GM19452 (cell line): ENCODE measurements around the gene TLK1.

Source experiments
- ATAC-seq: cut with Tn5 transposase; IDR thresholded peaks from one replicate; pipeline ENCODE4 v1.9.1; 2021; ENCODE audit not compliant: unreplicated experiment

Gene TLK1

DNA sequence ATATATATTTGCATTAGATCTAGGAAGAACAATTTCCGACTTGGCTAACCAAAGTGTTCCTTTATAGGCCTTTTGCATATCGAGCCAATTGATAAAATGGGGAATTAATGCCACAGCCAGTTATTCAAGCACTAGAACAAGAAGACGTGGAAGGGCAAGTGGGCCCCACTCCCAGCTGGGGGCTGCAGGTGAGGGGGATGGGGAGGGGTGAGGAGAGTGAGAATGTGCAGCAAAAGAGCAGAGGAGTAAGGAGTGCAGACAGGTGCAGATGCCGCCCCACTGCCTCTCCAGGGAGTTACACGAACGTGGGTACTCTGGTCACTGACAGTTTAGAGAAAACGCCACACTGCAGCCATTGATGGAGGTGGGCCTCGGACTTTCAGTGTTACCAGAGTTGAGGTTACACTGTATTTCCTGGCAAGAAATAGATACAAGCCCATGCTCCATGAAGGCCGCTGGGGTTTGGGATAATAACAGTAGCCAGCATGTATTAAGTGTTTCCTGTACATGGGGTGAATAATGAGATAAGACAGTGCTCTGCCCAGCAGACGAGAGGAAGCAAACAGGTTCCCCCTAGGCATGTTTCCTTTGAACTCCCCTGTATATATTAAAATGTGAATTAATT is 190.7 kb downstream of the TLK1 start:
- ATAC-seq: no peak

DNA sequence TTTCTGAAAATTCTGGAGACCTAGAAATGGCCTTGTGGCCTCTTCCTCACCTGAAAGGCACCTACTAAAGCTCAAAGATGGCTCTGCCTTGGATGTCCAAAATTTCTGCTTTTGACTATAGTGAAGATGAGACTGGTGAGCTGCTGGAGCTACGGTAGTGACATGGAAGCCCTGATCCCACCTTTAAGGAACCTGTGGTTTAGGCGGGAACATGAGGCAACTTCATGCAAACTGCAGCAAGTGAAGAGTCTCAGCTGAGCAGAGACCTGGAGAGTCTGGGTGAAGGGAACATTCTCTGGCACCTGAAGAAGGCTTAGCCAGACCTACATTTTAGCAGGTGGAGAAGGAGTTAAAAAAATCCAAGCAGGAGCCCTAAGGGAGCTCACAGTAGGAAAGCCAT is 191.7 kb downstream of the TLK1 start:
- no peak for ATAC-seq

DNA sequence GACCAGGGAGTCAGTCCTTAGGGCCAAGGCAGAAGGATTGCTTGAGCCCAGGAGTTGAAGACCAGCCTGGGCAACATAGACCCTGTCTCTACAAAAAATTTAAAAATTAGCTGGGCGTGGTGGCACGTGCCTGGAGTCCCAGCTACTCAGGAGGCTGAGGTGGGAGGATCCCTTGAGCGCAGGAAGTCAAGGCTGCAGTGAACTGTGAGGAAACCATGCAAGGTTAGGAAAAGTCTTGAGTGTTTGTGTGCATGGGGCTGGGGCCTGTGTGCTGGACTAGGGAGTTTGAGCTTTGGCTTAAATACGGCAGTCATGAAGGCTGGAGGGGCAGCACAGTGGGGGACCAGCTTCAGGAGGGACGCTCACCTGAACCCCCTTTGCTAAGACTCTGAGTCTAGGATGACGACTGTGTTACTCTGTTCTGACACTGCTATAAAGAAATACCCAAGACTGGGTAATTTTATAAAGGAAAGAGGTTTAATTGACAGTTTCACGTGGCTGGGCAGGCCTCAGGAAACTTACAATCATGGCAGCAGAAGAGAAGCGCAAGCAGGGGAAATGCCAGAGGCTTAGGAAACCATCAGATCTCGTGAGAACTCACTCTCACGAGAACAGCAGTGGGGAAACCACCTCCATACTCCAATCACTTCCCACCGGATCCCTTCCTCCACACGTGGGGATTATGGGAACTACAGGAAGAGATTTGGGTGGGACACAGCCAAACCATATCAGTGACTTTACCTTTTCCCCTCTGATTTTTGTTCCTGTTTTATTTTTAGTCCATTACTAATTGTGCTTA is 192.3 kb downstream of the TLK1 start:
- no peak for ATAC-seq

DNA sequence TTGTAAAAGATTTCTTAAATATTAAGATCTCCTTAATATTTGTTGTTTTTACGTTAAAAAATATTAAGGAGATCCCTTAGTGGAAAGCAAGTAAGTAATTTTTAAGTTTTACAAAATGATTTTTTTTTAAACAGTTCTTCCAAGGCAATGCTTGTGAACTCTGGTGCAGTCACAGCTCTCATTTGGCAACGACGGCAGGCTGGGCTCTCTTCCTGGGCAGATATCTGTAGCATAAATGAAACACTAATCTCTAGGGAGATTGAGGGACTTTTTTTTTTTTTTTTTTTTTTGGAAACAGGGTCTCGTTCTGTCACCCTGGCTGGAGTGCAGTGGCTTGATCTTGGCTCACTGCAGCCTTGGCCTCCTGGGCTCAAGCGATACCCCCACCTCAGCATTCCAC is 193.1 kb downstream of the TLK1 start:
- no peak for ATAC-seq

DNA sequence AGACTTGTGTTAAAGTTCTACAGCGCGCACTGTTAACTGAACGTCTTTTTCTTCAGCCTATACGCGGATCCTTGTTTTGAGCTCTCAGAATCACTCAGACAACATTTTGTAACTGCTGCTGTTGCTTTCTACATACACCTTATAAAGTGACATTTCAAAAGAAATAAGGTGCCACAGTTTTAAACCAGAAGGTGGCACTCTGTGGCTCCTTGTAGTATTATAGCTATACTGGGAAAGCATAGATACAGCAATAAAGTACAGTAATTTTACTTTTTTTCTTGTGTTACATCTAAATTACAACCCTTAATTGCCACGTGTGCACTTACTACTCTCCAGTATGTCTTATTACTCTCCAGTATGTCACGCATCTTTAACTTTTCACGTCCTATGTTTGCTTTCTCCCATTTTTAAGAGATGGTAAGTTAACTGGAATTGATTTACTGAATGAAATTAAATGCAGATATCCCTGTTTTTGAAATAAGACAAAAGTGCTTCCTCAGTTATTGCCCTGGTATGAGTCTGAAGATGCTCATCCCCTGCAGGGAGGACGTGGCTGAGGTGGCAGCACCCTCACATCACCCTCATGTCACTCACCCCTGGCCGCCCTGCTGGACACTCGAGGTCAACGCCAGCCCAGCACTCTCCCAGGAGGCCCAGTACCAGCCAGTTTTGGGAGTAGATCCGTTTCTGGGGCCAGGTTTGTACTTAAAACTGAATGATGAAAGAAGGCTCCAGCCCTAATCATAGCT is 193.9 kb downstream of the TLK1 start:
- no peak for ATAC-seq

DNA sequence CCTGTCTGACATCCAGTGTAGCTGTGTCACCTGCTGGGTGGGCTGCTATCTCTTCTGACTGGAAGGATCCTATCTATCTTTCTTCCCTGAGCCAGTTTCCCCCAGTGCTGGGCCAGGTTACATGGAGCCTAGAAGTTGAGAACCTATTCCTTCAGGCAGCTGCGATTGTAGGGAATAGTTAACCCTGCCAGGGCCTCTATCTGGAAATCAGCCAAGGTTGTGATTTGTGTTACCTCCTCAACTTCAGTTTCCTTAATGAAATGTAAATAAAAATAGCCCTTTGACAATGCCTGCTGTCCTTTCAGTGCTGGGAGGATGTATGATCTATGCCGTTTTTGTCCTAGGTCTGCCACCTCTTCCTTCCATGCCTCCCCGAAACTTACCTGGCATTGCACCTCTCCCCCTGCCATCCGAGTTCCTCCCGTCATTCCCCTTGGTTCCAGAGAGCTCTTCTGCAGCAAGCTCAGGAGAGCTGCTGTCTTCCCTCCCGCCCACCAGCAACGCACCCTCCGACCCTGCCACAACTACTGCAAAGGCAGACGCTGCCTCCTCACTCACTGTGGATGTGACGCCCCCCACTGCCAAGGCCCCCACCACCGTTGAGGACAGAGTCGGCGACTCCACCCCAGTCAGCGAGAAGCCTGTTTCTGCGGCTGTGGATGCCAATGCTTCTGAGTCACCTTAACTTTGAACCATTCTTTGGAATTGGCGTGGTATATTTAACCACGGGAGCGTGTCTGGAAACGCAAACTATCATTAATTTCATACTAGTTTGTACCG is 195.1 kb downstream of the TLK1 start:
- ATAC-seq: no peak

DNA sequence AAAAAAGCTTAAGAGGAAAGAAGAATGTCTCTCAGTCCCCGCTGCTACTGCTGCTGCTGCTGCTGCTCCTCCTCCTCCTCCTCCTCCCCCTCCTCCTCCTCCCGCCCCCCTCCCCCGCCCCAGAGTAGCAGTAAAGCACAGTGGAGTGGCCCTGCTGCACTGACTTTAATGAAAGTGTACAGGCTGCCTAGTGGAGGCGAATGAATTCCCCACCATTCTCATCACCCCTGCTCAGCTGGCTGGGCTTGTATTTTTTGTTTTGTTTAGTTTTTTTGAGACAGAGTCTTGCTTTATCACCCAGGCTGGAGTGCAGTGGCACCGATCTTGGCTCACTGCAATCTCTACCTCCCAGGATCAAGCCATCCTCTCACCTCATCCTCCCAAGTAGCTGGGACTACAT is 197.3 kb downstream of the TLK1 start:
- no peak for ATAC-seq

DNA sequence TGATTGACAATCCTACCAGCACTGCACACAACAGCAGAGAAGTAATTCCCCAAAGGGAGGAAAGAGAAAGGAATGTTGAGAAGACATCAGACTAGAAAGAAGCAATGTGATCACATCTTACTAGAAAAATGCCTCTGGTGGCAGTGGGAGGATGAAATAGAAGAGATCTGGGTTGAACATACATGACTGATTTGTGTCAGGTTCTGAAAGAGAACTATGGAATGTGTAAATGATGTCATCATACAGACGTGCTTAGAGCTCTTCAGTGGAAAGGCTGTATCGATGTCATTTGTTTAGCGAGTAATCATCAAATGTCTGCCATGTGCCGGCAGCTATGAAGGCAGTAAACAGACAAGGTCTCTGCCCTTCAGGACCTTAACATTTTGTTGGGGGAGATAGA is 206.8 kb downstream of the TLK1 start:
- no peak for ATAC-seq

DNA sequence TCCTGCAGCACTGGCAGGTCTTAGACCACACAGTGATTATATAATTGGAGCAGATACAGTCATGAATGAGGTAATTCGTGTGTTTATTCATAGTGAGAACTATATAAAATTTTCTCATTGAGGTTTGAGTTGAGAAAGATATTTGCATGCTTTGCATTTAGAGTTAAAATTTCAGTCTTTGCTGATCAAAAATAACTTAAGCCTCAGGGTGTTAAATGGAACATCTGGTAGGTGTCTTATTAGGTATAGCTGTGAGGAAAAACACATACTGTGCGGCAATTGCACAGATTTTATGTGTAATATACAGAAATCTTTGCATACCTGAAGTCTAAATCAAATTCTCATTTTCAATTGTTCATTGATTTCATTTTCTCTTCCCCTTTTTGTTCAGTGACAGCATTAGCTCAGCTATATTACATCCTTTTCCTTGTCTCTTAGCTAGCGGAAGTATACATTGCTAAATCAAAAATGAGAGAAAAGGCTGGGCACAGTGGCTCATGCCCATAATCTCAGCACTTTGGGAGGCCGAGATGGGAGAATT is 210.4 kb downstream of the TLK1 start:
- ATAC-seq: peak; percentile 86

DNA sequence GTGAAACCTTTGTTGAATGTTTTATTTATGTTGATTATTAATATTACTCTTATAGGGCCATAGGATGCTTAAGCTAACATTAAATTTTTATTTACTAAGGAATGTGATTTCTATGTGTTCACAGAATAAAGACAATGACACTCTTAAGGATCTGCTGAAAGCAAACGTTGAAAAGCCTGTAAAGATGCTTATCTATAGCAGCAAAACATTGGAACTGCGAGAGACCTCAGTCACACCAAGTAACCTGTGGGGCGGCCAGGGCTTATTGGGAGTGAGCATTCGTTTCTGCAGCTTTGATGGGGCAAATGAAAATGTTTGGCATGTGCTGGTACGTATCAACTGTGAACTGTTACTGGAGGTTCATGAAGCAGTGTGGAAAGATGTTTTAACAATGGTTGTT is 211.3 kb downstream of the TLK1 start:
- ATAC-seq: no peak

DNA sequence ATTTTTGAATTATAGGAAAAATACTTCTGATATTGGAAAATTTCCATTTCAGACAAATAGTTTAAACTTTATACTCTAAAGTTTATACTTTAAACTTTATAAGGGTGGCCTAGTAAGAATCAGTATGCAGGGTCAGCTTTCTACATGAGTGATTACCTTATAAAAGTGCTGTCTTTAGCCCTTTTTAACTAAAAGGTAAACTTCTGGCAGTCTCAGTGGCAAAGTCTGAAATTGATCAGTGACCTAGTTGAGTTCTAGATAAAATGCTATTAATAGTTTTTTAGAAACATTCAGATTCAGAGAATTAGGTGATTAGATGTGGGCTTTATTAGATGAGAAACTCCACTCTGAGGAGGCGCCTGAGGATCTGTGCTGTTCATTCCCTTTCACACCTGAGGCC is 216.1 kb downstream of the TLK1 start:
- no peak for ATAC-seq

DNA sequence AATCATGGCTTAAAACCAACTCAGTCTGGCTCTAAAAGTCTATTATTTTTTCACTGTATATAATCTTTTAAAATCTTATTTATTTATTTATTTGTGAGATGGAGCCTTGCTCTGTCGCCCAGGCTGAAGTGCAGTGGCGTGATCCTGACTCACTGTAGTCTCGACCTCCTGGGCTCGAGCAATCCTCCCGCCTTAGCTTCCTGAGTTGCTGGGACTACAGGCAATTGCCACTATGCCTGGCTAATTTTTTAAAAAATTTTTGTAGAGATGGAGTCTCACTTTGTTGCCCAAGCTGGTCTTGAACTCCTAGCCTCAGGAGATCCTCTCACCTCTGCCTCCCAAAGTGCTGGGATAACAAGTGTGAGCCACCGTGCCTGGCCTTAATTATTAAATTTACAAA is 217.1 kb downstream of the TLK1 start:
- no peak for ATAC-seq

DNA sequence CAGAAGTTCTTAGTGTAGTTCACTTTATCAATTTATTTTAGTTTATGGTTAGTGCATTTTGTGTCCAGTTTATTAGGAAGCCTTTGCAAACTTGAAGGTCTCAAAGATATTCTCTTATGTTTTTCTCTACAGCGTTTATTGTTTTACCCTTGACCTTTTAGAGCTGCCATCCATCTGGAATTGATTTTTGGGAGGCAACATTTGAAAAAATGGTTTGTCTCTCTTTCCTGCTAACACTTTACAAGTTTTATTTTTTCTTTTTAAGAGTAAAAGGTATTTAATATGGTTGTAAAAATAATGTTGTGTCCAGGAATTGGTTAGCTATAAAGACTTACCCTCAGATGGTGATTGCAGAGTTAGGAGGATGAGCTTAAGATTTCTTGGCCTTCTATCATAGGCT is 217.7 kb downstream of the TLK1 start:
- no peak for ATAC-seq

DNA sequence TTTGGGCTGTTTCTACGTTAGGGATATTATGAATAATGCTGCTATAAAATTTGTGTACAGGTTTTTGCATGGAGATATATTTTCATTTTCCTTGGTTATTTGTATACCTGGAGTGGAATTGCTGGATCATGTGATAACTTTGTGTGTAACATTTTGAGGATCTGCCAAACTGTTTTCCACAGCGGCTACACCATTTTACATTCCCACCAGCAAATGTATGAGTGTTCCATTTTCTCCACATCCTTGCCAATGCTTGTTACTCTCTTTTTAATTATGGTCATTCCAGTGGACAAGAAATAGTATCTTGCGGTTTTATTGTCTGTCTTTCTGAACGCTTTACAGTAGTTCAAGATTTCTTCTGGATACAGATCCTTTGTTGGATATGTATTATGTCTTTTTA is 218.1 kb downstream of the TLK1 start:
- ATAC-seq: no peak
